ENCODE measurements around the gene FBXL7.

DNA sequence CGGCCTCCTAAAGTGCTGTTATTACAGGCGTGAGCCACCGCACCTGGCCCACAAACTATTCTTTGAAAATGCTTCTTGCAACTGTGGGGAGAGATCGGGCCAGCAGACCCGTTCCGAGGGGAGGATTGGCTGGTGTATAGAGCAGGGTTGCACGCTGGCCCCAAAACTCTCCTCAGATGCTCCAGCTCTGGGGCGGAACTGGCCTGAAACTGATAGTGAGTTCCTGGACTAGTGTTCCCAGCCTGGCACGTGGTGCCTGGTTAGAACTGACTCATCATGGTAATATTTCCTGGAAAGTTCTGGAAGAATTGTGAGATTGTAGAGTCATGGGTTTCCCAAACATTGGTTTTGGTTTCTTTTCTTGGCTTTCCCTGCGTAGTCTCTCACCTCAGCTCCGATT, 120.5 kb downstream of the FBXL7 start:
- TF ChIP-seq EZH2phosphoT487 (IDR thresholded peaks at IDR 0.05; ENCODE audit: low read depth): no peak
- TF ChIP-seq, protein P1, sequence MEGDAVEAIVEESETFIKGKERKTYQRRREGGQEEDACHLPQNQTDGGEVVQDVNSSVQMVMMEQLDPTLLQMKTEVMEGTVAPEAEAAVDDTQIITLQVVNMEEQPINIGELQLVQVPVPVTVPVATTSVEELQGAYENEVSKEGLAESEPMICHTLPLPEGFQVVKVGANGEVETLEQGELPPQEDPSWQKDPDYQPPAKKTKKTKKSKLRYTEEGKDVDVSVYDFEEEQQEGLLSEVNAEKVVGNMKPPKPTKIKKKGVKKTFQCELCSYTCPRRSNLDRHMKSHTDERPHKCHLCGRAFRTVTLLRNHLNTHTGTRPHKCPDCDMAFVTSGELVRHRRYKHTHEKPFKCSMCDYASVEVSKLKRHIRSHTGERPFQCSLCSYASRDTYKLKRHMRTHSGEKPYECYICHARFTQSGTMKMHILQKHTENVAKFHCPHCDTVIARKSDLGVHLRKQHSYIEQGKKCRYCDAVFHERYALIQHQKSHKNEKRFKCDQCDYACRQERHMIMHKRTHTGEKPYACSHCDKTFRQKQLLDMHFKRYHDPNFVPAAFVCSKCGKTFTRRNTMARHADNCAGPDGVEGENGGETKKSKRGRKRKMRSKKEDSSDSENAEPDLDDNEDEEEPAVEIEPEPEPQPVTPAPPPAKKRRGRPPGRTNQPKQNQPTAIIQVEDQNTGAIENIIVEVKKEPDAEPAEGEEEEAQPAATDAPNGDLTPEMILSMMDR (IDR thresholded peaks at IDR 0.05; ENCODE audit: low read depth, low read length): no peak

Data from OCI-LY3 (cell line).